TTC549 (cell line): ENCODE measurements around the gene PTPRG.
A peak's percentile ranks its signal among the peaks of the same experiment; 100 is the strongest.

ENCODE experiments used
- FAIRE-seq: peaks from 2 replicates; lab custom pipeline; 2012; peaks lifted over from hg19 to GRCh38; lab: Jason Lieb, UNC

Gene PTPRG

GRCh38 chr3:61829722-61830350 is 268.5 kb downstream of the PTPRG start:
- no peak for FAIRE-seq

- no peak for FAIRE-seq
Observed at GRCh38 chr3:61831973-61832372, 270.6 kb downstream of the PTPRG start.

- no peak for FAIRE-seq
Observed at GRCh38 chr3:61832375-61833229, 271.2 kb downstream of the PTPRG start.

- FAIRE-seq, result no peak
Observed at GRCh38 chr3:61839256-61839655, 277.9 kb downstream of the PTPRG start.

GRCh38 chr3:61841111-61841845 is 279.9 kb downstream of the PTPRG start:
- no peak for FAIRE-seq

- FAIRE-seq, result no peak
Observed at GRCh38 chr3:61841988-61842387, 280.6 kb downstream of the PTPRG start.

- no peak for FAIRE-seq
Observed at GRCh38 chr3:61844346-61844745, 283.0 kb downstream of the PTPRG start.

- FAIRE-seq, result no peak
Observed at GRCh38 chr3:61846488-61846887, 285.1 kb downstream of the PTPRG start.

GRCh38 chr3:61847784-61848462 is 286.6 kb downstream of the PTPRG start:
- FAIRE-seq, result no peak

GRCh38 chr3:61848885-61849284 is 287.5 kb downstream of the PTPRG start:
- no peak for FAIRE-seq

GRCh38 chr3:61853912-61854311 is 292.5 kb downstream of the PTPRG start:
- FAIRE-seq, result no peak

- FAIRE-seq, result no peak
Observed at GRCh38 chr3:61855211-61855610, 293.8 kb downstream of the PTPRG start.

GRCh38 chr3:61857297-61857696 is 295.9 kb downstream of the PTPRG start:
- FAIRE-seq, result no peak

- peak; percentile 26 for FAIRE-seq
Observed at GRCh38 chr3:61858054-61858453, 296.7 kb downstream of the PTPRG start.

GRCh38 chr3:61861410-61861809 is 300.0 kb downstream of the PTPRG start:
- FAIRE-seq, result no peak

- no peak for FAIRE-seq
Observed at GRCh38 chr3:61862614-61863289, 301.4 kb downstream of the PTPRG start.

- no peak for FAIRE-seq
Observed at GRCh38 chr3:61863579-61863978, 302.2 kb downstream of the PTPRG start.

- FAIRE-seq, result no peak
Observed at GRCh38 chr3:61864886-61865285, 303.5 kb downstream of the PTPRG start.

- no peak for FAIRE-seq
Observed at GRCh38 chr3:61865466-61866152, 304.2 kb downstream of the PTPRG start.

GRCh38 chr3:61866153-61866542 is 304.8 kb downstream of the PTPRG start:
- FAIRE-seq, result no peak

GRCh38 chr3:61866961-61867461 is 305.6 kb downstream of the PTPRG start:
- FAIRE-seq, result no peak
